Measurements from ENCODE around the gene UNK. TPM values are rescaled to one million over a fixed set of nuclear protein-coding genes. Genes with fewer than 3 reads are reported as not detected.
A peak's percentile ranks its signal among the peaks of the same experiment; 100 is the strongest.

UNK gene
- total and polyA plus RNA-seq, 2 of the 13 experiments (the other 11 are each of a cell fraction or from before 2014, with no cell fraction given): 31.6 to 33.0 TPM

- no peak for TF ChIP-seq ZBTB40 (IDR thresholded peaks at IDR 0.05)
- TF ChIP-seq ZBTB40 (CRISPR knock-in tag; IDR thresholded peaks at IDR 0.05): no peak
- no peak for TF ChIP-seq HNRNPH1 (optimal IDR thresholded peaks at IDR 0.05; ENCODE audit: low read depth, low read length)
- TF ChIP-seq NR0B2 (CRISPR knock-in tag; IDR thresholded peaks at IDR 0.05): no peak
- TF ChIP-seq ZMYM3 (CRISPR knock-in tag; IDR thresholded peaks at IDR 0.05): peak; percentile 44; the same call in 1 of the 2 replicates
- no peak; the same call in 1 of the 2 replicates for TF ChIP-seq ZNF598 (CRISPR knock-in tag; IDR thresholded peaks at IDR 0.05; ENCODE audit: borderline replicate concordance)
- no peak for TF ChIP-seq CEBPZ (IDR thresholded peaks at IDR 0.05; ENCODE audit: low read length)
- 0 out of 2 replicates have a peak, but pooled peaks have one; percentile 24 for TF ChIP-seq ZNF691 (CRISPR knock-in tag; IDR thresholded peaks at IDR 0.05; ENCODE audit: borderline replicate concordance, low read depth)
- TF ChIP-seq ZNF777 (CRISPR knock-in tag; IDR thresholded peaks at IDR 0.05): no peak
- TF ChIP-seq ZNF292 (CRISPR knock-in tag; IDR thresholded peaks at IDR 0.05; ENCODE audit: borderline replicate concordance, low read depth): no peak
- TF ChIP-seq HNRNPL (IDR thresholded peaks at IDR 0.05; ENCODE audit: low read depth, low read length): peak; percentile 73; the same call in 1 of the 2 replicates
- no peak for TF ChIP-seq TAF15 (IDR thresholded peaks at IDR 0.05; ENCODE audit: low read depth, low read length, poor library complexity, severe bottlenecking)
- no peak for TF ChIP-seq CBX2 (IDR thresholded peaks at IDR 0.05; ENCODE audit: low read depth, low read length)
- no peak for TF ChIP-seq CBX2 (CRISPR knock-in tag; IDR thresholded peaks at IDR 0.05; ENCODE audit: low read depth)
- TF ChIP-seq KDM6A (CRISPR knock-in tag; IDR thresholded peaks at IDR 0.05; ENCODE audit: low read depth): no peak
These were observed 33.8 kb upstream of the UNK start (continued) for GRCh38 chr17:75750661-75751423.

Measured in HepG2 (cell line).